ENCODE data around the gene HAPLN2. TPM values are rescaled to one million over a fixed set of nuclear protein-coding genes. Genes with fewer than 3 reads are reported as not detected.
A peak's percentile ranks its signal among the peaks of the same experiment; 100 is the strongest.

The HAPLN2 gene
- total RNA-seq, 4 donors from 2014 or later = 0.55 to 1.9 TPM; not detected in 2

DNA sequence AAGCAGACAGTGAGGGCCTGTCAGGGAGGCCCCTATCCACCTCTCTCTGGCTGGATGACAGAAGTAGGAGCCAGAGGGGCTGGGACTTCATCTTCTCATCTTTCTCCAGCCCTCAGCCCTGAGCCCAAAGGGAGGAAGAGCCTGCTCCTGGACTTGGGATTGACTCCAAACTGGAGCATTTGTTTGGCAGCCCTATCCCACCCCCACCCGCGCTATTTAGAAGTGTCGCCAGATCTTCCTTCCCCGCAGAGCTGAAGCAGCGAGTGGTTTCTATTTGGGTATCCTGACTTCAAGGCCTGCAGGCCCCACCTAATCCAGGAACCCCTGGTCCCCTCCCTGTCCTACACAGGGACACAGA is 48.4 kb downstream of the HAPLN2 start:
- WGBS, 2 donors (ENCODE audit: low coverage in 1 of 2) = 63% methylated on average over 3 of the region's 5 CpGs; no CpG with 5 or more reads in 1 of the 2 donors
- Histone ChIP-seq H3K27me3 (no peaks in the 10 kb centered on the region), H3K36me3 (no peaks in the 10 kb centered on the region), H3K4me1 (peaks cover 32 to 62% (median 40%) of the 10 kb centered on the region in 4 donors), H3K4me3 (no peak overlapping the region), H3K27ac (peak overlapping the region; percentile 66 to 89 (median 78)), H3K9me3 (no peaks in the 10 kb centered on the region)
- intact Hi-C loops (cut with DNase I; ENCODE audit: low total_unique reads) = no loop called here
- TF ChIP-seq, protein P1, sequence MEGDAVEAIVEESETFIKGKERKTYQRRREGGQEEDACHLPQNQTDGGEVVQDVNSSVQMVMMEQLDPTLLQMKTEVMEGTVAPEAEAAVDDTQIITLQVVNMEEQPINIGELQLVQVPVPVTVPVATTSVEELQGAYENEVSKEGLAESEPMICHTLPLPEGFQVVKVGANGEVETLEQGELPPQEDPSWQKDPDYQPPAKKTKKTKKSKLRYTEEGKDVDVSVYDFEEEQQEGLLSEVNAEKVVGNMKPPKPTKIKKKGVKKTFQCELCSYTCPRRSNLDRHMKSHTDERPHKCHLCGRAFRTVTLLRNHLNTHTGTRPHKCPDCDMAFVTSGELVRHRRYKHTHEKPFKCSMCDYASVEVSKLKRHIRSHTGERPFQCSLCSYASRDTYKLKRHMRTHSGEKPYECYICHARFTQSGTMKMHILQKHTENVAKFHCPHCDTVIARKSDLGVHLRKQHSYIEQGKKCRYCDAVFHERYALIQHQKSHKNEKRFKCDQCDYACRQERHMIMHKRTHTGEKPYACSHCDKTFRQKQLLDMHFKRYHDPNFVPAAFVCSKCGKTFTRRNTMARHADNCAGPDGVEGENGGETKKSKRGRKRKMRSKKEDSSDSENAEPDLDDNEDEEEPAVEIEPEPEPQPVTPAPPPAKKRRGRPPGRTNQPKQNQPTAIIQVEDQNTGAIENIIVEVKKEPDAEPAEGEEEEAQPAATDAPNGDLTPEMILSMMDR (IDR thresholded peaks at IDR 0.05) = no peak
- TF ChIP-seq EP300 (IDR thresholded peaks at IDR 0.05; ENCODE audit: low read depth) = no peak
- TF ChIP-seq POLR2AphosphoS5 (IDR thresholded peaks at IDR 0.05) = no peak
- no peak for TF ChIP-seq POLR2A (IDR thresholded peaks at IDR 0.05)
- no peak for DNase-seq
- in situ Hi-C loops (cut with MboI; ENCODE audit: low pct_ligation_motif_present in 1 of 4, low pct_unique_long_range_greater_than_20kb in 1 of 4, low sequenced_read_pairs in 3 of 4) = no loop called here

DNA sequence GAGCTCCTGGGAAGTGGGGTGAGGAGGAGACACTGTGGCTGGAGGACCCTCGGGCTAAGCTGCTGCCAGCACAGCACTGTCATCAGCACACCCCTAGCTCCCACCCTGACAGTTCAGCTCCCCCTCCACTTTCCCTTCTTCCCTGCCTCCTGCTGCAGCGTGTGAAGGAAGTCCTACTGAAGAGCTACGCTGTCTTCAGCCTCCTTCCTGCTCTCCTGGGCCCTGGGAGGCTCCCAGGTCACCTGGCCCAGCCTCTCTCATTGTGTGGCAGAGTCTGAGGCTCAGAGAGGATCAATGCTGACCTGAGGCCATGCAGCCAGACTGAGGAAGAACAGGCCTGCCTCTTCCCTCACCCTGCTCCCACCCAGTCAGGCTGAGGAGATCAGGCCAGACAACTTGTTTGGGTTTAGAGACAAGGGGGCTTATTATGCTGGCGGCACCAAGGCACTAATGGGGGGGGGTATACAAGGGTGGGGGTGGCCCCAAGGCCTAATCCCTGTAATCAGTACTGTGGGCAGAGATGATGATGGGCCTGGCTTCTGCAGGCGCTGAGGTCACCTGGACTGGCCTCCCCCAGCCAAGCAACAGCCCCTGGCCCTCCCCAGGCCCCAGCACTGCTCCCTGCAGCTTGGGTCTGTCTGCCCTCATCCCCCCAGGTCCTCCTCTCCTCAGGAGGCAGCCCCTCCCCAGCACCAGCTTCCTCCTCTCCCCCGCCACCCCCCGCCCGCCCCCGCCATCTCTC is 48.9 kb downstream of the HAPLN2 start:
- Histone ChIP-seq H3K4me1 (peaks cover 32 to 57% (median 35%) of the 10 kb centered on the region in 4 donors), H3K27ac (peak overlapping the region; percentile 66 to 89 (median 78)), H3K36me3 (no peaks in the 10 kb centered on the region), H3K9me3 (no peaks in the 10 kb centered on the region), H3K4me3 (no peak overlapping the region), H3K27me3 (peaks cover 4% of the 10 kb centered on the region)
- intact Hi-C loops (cut with DNase I; ENCODE audit: low total_unique reads) = no loop called here
- TF ChIP-seq EP300 (IDR thresholded peaks at IDR 0.05; ENCODE audit: low read depth) = no peak
- TF ChIP-seq POLR2AphosphoS5 (IDR thresholded peaks at IDR 0.05) = no peak
- TF ChIP-seq POLR2A (IDR thresholded peaks at IDR 0.05) = no peak
- TF ChIP-seq, protein P1 (IDR thresholded peaks at IDR 0.05) = no peak
- in situ Hi-C loops (cut with MboI; ENCODE audit: low pct_ligation_motif_present in 1 of 4, low pct_unique_long_range_greater_than_20kb in 1 of 4, low sequenced_read_pairs in 3 of 4) = no loop called here
- no peak for DNase-seq
- 56% methylated on average over 5 of the region's 9 CpGs; no CpG with 5 or more reads in 1 of the 2 donors for WGBS, 2 donors (ENCODE audit: low coverage in 1 of 2)

DNA sequence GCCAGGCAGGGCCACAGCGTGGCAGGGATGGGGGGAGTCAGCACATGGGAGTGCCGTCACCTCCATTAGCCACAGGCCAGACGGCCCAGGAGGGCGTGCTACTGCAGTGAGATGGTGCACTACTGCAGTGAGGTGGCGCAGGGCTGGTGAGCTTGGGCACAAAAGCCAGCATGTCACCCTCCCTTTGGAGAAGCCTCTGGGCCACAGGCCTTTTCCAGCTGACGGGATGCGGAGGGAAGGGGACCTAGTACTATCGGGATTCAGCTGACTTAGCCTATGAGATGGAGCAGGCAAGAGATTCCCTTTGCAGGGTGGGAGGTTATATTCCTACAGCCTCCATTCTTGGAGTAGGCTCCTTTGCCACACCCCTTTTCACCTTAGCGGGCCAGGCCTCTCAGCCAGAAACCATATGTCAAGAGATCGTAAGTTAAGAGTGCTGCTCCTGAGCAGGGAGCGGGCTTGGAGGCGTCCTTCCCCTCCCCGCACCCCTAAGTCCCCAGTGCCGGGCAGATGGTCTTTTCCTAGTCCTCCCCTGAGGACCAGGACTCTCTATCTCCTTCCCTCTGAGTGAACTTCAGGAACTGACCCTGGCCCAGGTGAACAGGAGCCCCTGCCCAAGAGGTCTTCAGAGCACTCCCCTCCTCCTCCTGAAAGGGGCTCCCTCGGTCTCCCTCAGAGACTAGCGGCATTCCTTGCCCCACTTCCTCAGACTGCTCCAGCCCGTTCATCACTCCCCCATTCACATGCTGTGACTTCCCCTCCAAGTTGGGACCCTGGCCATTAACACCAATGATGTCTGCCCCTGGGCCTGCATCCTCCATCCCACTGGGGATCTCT is 49.8 kb downstream of the HAPLN2 start:
- no peak overlapping the region for H3K4me3 ChIP-seq
- peak overlapping the region; percentile 66 to 89 (median 78) for H3K27ac ChIP-seq
- H3K36me3 ChIP-seq = no peaks in the 10 kb centered on the region
- in situ Hi-C loops (cut with MboI; ENCODE audit: low pct_ligation_motif_present in 1 of 4, low pct_unique_long_range_greater_than_20kb in 1 of 4, low sequenced_read_pairs in 3 of 4) = no loop called here
- intact Hi-C loops (cut with DNase I; ENCODE audit: low total_unique reads) = no loop called here
- 79% methylated on average over 14 of the region's 17 CpGs; no CpG with 5 or more reads in 1 of the 2 donors for WGBS, 2 donors (ENCODE audit: low coverage in 1 of 2)
- H3K4me1 ChIP-seq = peaks cover 27 to 52% (median 31%) of the 10 kb centered on the region in 4 donors
- H3K27me3 ChIP-seq = peaks cover 8% of the 10 kb centered on the region
- TF ChIP-seq POLR2A (IDR thresholded peaks at IDR 0.05) (no peak), POLR2AphosphoS5 (IDR thresholded peaks at IDR 0.05) (no peak), EP300 (IDR thresholded peaks at IDR 0.05; ENCODE audit: low read depth) (no peak)
- TF ChIP-seq, protein P1 (IDR thresholded peaks at IDR 0.05) = no peak
- no peaks in the 10 kb centered on the region for H3K9me3 ChIP-seq
- DNase-seq = no peak

DNA sequence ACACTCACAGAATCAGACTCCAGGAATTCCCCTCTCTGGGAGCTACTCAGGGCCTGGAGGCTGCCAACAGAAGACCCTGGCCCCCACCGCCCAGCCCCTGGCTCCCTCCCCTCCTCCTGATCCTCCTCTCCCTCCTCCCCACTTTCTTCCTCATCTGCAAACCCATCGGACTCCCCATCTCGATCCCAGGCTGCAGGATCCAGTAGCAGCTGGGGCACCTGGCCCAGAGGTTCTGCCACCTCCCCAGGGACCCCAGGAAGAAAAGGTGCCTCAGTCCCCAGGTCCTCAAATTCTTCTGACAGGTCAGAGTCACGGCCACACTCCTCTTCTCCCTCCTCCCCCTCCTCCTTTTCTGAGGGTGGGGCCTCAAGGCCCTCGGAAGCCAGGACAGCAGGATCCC is 50.6 kb downstream of the HAPLN2 start:
- in situ Hi-C loops (cut with MboI; ENCODE audit: low pct_ligation_motif_present in 1 of 4, low pct_unique_long_range_greater_than_20kb in 1 of 4, low sequenced_read_pairs in 3 of 4) (no loop called here), intact Hi-C loops (cut with DNase I; ENCODE audit: low total_unique reads) (no loop called here)
- no peak for DNase-seq
- no peaks in the 10 kb centered on the region for H3K36me3 ChIP-seq
- WGBS, 2 donors (ENCODE audit: low coverage in 1 of 2) = 54% methylated on average over 5 of the region's 5 CpGs; no CpG with 5 or more reads in 1 of the 2 donors
- peak overlapping the region in 2 of 4 donors; percentile 77 to 89 for H3K27ac ChIP-seq
- TF ChIP-seq, protein P1 (IDR thresholded peaks at IDR 0.05) = no peak
- TF ChIP-seq POLR2A (IDR thresholded peaks at IDR 0.05) = no peak
- TF ChIP-seq POLR2AphosphoS5 (IDR thresholded peaks at IDR 0.05) = no peak
- TF ChIP-seq EP300 (IDR thresholded peaks at IDR 0.05; ENCODE audit: low read depth) = no peak
- H3K27me3 ChIP-seq = peaks cover 11% of the 10 kb centered on the region
- H3K4me3 ChIP-seq = no peak overlapping the region
- H3K4me1 ChIP-seq = peaks cover 21 to 52% (median 24%) of the 10 kb centered on the region in 4 donors
- H3K9me3 ChIP-seq = no peaks in the 10 kb centered on the region

Measured in transverse colon (tissue), 4 donors.